ENCODE results near the gene ATN1.

GRCh38 chr12:6887460-6887859, 40.3 kb upstream of the ATN1 start:
- TF ChIP-seq CTCF (IDR thresholded peaks at IDR 0.05) (no peak), POLR2AphosphoS5 (IDR thresholded peaks at IDR 0.05) (no peak), EP300 (IDR thresholded peaks at IDR 0.05; ENCODE audit: low read depth) (no peak)

All from transverse colon (tissue), 4 donors.